ENCODE results near the gene UBR3. TPM values are rescaled to one million over a fixed set of nuclear protein-coding genes. Genes with fewer than 3 reads are reported as not detected.
"Not testable (repeated sequence)": the region's sequence is repeated elsewhere in the genome, so short reads cannot be mapped to it uniquely, and the experiment has no call there.

Gene UBR3
- total and polyA plus RNA-seq, 8 donors, result 7.3 to 26.8 (median 20.5) TPM

- H3K4me1 ChIP-seq, result no peaks in the 10 kb centered on the region
- no peaks in the 10 kb centered on the region for H3K9me3 ChIP-seq
- FAIRE-seq (no peak), DNase-seq (no peak), ATAC-seq (no peak)
- no peak for TF ChIP-seq CTCF (IDR thresholded peaks at IDR 0.05)
- intact Hi-C loops (cut with DNase I), result no loop called here
- H3K27me3 ChIP-seq, result no peaks in the 10 kb centered on the region
- no peak overlapping the region for H3K27ac ChIP-seq
- H3K36me3 ChIP-seq, result no peaks in the 10 kb centered on the region
- no peak overlapping the region for H3K4me3 ChIP-seq
Measured at GRCh38 chr2:169916623-169917022, 89.4 kb downstream of the UBR3 start.

GRCh38 chr2:169923977-169924376 lies 96.7 kb downstream of the UBR3 start:
- no peaks in the 10 kb centered on the region for H3K27me3 ChIP-seq
- intact Hi-C loops (cut with DNase I), result no loop called here
- H3K27ac ChIP-seq, result no peak overlapping the region
- peaks cover 0 to 24% (median 0%) of the 10 kb centered on the region in 3 donors for H3K36me3 ChIP-seq
- FAIRE-seq (no peak), DNase-seq (no peak), ATAC-seq (no peak)
- H3K9me3 ChIP-seq, result no peaks in the 10 kb centered on the region
- TF ChIP-seq CTCF (IDR thresholded peaks at IDR 0.05), result no peak
- no peak overlapping the region for H3K4me3 ChIP-seq
- H3K4me1 ChIP-seq, result no peaks in the 10 kb centered on the region

GRCh38 chr2:169925968-169926367 lies 98.7 kb downstream of the UBR3 start:
- H3K4me3 ChIP-seq, result no peak overlapping the region
- no peak overlapping the region for H3K27ac ChIP-seq
- no peak for FAIRE-seq
- H3K4me1 ChIP-seq, result no peaks in the 10 kb centered on the region
- no peak for DNase-seq
- H3K27me3 ChIP-seq, result no peaks in the 10 kb centered on the region
- H3K36me3 ChIP-seq, result peaks cover 0 to 24% (median 0%) of the 10 kb centered on the region in 3 donors
- TF ChIP-seq CTCF (IDR thresholded peaks at IDR 0.05), result no peak
- no peaks in the 10 kb centered on the region for H3K9me3 ChIP-seq
- no peak for ATAC-seq
- WGBS, 2 donors, result 86 to 93% methylated on average over 2 of the region's 2 CpGs
- intact Hi-C loops (cut with DNase I), result loop anchor here in 1 of 3 donors (5.0 kb wide), 1 partner anchor 104 kb away; the partner anchor contains the start of gene METTL5

GRCh38 chr2:169928463-169928864 lies 101.2 kb downstream of the UBR3 start:
- H3K27me3 ChIP-seq, result no peaks in the 10 kb centered on the region
- WGBS, 2 donors, result 24 to 36% methylated on average over 1 of the region's 1 CpG
- H3K9me3 ChIP-seq, result no peaks in the 10 kb centered on the region
- H3K27ac ChIP-seq, result no peak overlapping the region
- no peaks in the 10 kb centered on the region for H3K4me1 ChIP-seq
- no peak for DNase-seq
- peaks cover 0 to 24% (median 0%) of the 10 kb centered on the region in 3 donors for H3K36me3 ChIP-seq
- intact Hi-C loops (cut with DNase I), result loop anchor here in 1 of 3 donors (5.0 kb wide), 1 partner anchor 106 kb away; the partner anchor contains the start of gene METTL5
- peak; percentile 50 to 78 (median 74) for ATAC-seq
- FAIRE-seq, result peak; percentile 68
- H3K4me3 ChIP-seq, result no peak overlapping the region
- TF ChIP-seq CTCF (IDR thresholded peaks at IDR 0.05), result peak; percentile 14 to 72 (median 60)

GRCh38 chr2:169933124-169933711 lies 106.0 kb downstream of the UBR3 start:
- H3K9me3 ChIP-seq, result no peaks in the 10 kb centered on the region
- no peaks in the 10 kb centered on the region for H3K36me3 ChIP-seq
- no peak overlapping the region for H3K27ac ChIP-seq
- H3K27me3 ChIP-seq, result no peaks in the 10 kb centered on the region
- intact Hi-C loops (cut with DNase I), result no loop called here
- DNase-seq (no peak), FAIRE-seq (peak; percentile 86), ATAC-seq (peak in 3 of 4 donors; percentile 69 to 86 (median 76))
- H3K4me1 ChIP-seq, result no peaks in the 10 kb centered on the region
- no peak overlapping the region for H3K4me3 ChIP-seq
- peak in 2 of 4 donors; percentile 32 to 47 for TF ChIP-seq CTCF (IDR thresholded peaks at IDR 0.05)
- 34 to 39% methylated on average over 2 of the region's 2 CpGs for WGBS, 2 donors

GRCh38 chr2:169936652-169937051 lies 109.4 kb downstream of the UBR3 start:
- 97 to 98% methylated on average over 5 of the region's 5 CpGs for WGBS, 2 donors
- intact Hi-C loops (cut with DNase I); FAIRE-seq: not testable (repeated sequence)

More at GRCh38 chr2:169936652-169937051, 109.4 kb downstream of the UBR3 start:
- not testable (repeated sequence) for H3K4me3 ChIP-seq, H3K9me3 ChIP-seq, DNase-seq, H3K36me3 ChIP-seq, H3K4me1 ChIP-seq, H3K27ac ChIP-seq, ATAC-seq, H3K27me3 ChIP-seq
